HUES6 (cell line): ENCODE measurements around the gene SEC14L6.

Experiments used
- H3K27ac ChIP-seq: 2 replicates; pipeline ENCODE4 v1.7.0; 2013; ENCODE audit warnings: low read depth, mild to moderate bottlenecking, low read length, inconsistent platforms
- H3K27me3 ChIP-seq: 2 replicates; pipeline ENCODE4 v1.6.1; 2013; ENCODE audit warnings: low read length; ENCODE audit not compliant: control insufficient read depth, insufficient read depth
- H3K36me3 ChIP-seq: 2 replicates; pipeline ENCODE4 v1.6.1; 2013; ENCODE audit warnings: low read length; ENCODE audit not compliant: control insufficient read depth, insufficient read depth
- H3K4me1 ChIP-seq: 2 replicates; pipeline ENCODE4 v1.6.1; 2013; ENCODE audit warnings: low read length; ENCODE audit not compliant: control insufficient read depth, insufficient read depth
- H3K4me3 ChIP-seq: 2 replicates; pipeline ENCODE4 v1.5.1; 2013; ENCODE audit warnings: low read depth, low read length
- H3K9ac ChIP-seq: one replicate; pipeline ENCODE4 v1.6.1; 2013; ENCODE audit warnings: mild to moderate bottlenecking, low read length
- H3K9me3 ChIP-seq: 2 replicates; pipeline ENCODE4 v1.6.1; 2013; ENCODE audit warnings: low read depth, low read length; ENCODE audit not compliant: control insufficient read depth, insufficient read depth

SEC14L6 gene

DNA sequence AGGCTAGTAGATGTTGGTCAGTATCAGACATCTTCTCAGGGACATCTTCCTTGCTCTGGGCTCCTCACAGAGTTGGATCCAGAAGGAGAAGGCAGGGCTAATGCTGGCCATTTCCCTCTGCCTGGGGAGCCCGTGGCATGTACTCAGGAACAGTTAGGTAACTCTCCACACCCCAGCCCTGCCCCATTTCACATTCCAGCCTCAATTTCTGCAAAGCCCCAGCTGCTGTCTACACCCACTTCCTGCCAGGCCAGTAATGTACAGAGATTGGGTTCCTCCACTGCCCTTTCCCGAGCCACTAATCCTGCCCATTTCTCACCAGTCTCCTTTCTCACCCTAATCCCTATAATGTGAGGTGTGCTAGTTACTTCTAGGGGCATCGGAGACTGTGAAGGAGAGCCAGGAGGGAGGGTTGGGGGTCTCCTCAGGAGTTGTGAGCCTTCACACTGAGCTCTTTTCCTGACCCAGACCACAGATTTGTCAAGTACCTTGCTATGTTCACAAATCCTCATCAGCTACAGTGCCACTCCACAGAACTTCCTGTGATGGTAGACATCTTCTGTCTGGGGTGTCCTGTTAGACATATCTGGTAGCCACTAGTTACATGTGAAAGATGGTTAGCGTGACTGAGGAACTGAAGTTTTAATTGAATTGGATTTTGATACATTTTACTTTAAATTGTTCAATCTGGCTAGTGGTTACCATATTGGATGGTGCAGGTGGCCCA, 73.4 kb downstream of the SEC14L6 start:
- H3K9ac ChIP-seq: no peak overlapping the region
- peaks cover 18% of the 10 kb centered on the region; the same call in 1 of the 2 replicates for H3K27me3 ChIP-seq
- no peak overlapping the region for H3K27ac ChIP-seq
- H3K9me3 ChIP-seq: no peaks in the 10 kb centered on the region
- no peaks in the 10 kb centered on the region for H3K36me3 ChIP-seq
- H3K4me1 ChIP-seq: no peaks in the 10 kb centered on the region
- no peak overlapping the region for H3K4me3 ChIP-seq
